HG02678 (cell line): Measurements from ENCODE around the gene GAB2.
"Not testable (repeated sequence)": the region's sequence is repeated elsewhere in the genome, so short reads cannot be mapped to it uniquely, and the experiment has no call there.

Source experiments
- ATAC-seq: cut with Tn5 transposase; IDR thresholded peaks from one replicate; pipeline ENCODE4 v1.9.1; 2021; ENCODE audit warnings: mild to moderate bottlenecking, moderate library complexity; ENCODE audit not compliant: unreplicated experiment

The GAB2 gene

DNA sequence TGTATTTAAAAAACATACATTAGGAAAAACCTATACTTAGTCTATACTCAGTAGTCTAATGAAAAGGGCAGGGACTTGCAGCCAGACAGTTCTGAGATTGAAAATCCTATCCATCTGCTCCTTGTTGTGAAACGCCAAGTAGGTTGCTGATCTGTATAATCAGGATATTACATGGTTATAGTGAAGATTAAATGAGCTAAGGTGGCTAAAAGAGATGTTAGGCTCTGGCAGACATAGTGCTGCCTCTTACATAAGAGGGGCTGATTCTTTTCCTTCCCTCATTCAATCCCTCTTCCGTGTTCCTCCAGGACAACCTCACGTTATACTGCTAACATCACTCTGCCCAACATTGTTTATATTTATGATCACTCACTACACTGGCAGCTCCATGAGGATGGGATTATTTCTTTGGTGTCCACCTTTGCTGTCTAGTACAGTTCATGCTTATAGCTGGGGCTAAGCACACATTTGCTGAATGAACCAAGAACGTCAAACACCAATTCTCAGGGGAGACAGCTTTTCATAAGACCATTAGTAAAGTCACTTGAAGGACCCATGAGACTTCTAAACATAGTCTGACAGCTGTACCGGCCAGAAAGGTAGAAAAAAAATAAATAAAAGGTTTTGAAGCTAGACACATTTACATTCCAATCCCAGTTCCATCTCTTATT lies 46.3 kb downstream of the GAB2 start:
- ATAC-seq: no peak

- ATAC-seq: no peak
Measured at GRCh38 chr11:78370406-78371172, 47.0 kb downstream of the GAB2 start.

- no peak for ATAC-seq
Measured at GRCh38 chr11:78365381-78365792, 52.2 kb downstream of the GAB2 start.

DNA sequence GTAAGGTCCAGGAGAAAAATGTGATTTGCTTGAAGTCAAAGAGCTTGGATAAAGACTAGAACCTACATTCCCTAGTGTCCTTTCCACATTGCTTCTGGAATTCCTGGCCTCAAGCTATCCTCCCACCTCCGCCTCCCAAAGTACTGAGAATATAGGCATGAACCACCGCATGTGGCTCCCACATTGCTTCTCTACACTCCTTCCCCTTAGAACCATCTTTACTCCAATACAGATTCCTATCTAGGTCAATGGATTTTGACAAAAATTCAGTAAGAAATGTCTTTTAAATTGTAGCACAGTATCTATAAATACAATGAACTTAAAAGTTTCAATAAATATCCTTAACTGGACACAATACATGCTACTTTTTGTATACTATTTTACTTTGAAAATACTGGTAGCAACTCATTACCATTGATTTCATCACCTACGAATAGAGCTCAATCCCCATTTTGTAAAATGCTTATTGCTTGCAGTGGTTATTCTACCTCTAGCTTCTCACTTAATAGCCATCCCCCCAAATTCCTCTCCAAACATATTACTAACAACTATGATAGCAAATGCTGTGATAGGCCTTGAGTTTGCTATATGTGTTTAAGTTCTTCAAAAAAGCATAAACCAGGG lies 53.4 kb downstream of the GAB2 start:
- ATAC-seq: no peak

GRCh38 chr11:78363024-78363619 lies 54.5 kb downstream of the GAB2 start:
- ATAC-seq: no peak

- no peak for ATAC-seq
Measured at GRCh38 chr11:78361228-78361627, 56.4 kb downstream of the GAB2 start.

DNA sequence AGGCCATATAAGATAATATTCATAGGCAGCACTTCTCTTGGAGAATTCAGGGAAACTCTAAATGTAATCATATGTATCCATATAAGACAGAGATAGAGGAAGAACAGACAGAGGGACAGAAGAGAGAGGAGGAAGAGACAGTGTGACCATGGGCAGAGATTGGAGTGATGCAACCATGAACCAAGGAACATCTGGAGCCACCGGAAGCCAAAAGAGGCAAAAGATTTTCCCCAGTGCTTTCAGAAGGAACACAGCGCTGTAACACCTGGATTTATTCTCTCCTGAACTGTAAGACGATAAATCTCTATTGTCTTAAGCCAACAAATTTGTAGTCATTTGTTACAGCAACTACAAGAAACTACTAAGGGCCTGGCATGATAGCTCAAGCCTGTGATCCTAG lies 57.7 kb downstream of the GAB2 start:
- ATAC-seq: no peak

GRCh38 chr11:78357924-78358323 lies 59.7 kb downstream of the GAB2 start:
- ATAC-seq: not testable (repeated sequence)

- not testable (repeated sequence) for ATAC-seq
Measured at GRCh38 chr11:78357425-78357824, 60.2 kb downstream of the GAB2 start.

DNA sequence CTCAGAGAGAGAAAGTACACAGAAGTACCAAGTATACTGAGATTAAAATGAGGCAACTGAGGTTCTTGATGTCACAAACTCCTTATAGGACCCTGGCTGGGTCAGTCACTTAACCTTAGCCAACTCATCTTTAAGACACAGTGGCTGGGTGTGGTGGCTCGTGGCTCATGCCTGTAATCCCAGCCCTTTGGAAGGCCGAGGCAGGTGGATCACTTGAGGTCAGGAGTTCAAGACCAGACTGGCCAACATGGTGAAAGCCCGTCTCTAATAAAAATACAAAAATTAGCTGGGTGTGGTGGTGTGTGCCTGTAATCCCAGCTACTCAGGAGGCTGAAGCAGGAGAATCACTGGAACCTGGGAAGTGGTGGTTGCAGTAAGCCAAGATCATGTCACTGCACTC lies 61.9 kb downstream of the GAB2 start:
- not testable (repeated sequence) for ATAC-seq

DNA sequence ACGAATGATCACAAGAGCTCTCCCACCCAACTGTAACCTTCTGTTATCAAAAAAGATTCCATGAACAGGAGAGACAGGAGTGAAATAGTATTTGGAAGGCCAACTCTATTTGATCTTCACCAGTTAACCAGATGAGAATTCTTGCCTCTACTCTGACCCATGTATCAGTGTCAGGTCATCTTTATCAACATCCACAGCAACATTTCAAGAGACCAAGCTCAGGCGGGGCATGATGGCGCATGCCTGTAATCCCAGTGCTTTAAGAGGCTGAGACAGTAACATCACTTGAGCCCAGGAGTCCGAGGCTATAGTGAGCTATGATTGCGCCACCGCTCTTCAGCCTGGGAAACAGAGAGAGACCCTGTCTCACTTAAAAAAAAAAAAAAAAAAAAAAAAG lies 62.3 kb downstream of the GAB2 start:
- no peak for ATAC-seq

- no peak for ATAC-seq
Measured at GRCh38 chr11:78354408-78355308, 63.0 kb downstream of the GAB2 start.

DNA sequence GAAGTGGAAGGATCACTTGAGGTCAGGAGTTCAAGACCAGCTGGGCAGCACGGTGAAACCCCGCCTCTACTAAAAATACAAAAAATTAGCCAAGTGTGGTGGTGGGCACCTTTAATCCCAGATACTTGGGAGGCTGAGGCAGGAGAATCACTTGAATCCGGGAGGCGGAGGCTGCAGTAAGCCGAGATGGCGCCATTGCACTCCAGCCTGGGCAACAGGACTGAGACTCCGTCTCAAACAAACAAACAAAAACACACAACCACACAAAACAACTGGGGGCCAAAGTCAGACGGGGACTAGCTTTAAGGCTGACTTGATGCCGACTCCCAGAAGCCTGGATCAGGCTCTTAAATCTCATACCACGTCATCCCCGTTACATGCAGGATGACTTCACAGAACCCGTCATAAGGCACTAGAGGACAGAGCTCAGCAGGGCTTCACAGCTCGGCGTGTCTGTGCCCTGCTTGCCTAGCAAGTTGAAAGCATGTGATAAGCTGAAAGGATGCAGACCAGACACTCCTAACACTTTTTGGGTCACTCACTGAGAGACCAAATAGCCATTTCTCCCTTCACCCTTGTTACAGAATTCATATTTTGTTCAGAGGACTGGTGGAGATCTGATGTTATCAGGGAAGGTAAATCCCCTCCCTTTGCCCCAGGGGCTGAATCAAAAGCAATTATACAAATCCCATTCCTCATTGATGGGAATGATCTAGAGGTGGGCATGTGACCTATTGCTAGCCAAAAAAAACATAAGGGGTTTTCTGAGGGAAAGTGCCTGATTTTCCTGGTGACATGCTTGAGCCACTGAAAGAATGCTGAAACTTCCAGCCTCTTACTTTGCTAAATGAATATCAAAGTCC lies 65.4 kb downstream of the GAB2 start:
- ATAC-seq: no peak

- no peak for ATAC-seq
Measured at GRCh38 chr11:78351193-78351592, 66.4 kb downstream of the GAB2 start.

DNA sequence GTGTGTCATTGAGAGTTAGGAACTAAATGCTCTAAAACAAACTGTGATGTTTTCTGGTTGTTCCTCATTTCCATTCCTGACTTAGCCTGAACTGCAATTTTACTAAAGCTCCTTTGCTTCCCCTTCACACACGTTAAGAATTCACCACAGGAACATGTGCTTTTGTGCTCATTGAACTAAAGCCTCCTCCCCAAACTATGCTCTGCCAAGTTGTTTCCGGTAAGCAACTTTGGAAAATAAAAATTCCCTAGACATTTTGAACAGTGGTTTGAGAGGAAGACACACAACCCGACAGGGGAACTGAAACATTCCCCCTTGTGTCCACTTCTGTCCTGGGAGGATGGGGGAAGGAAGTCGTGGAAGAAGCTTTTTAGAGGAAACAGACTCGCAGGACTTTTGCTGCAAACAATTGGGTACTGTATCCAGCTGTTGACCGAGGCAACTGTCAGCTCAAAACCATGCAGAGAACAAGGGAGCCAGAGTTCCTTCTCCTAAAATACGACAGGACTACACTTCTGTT lies 66.9 kb downstream of the GAB2 start:
- no peak for ATAC-seq

GRCh38 chr11:78350091-78350645 lies 67.5 kb downstream of the GAB2 start:
- no peak for ATAC-seq

DNA sequence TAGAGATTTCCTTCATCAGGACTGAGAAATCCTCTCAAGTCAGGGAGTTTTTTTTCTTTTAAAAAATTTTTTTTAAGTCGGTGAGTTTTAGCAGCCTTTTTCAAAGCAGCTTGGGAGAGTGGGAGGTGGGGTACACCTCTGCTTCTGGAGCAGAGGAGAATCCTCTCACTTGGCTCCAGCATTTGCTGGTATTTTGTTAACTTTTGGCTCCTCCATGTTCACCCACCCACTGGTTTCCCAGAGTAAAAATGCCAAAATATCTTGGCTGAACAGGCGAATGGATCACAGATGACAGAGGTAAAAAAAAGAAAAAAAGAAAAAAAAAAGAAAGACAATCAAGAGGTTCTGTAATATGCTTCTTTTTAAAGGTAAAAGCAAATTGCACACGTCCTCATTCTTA lies 68.0 kb downstream of the GAB2 start:
- ATAC-seq: no peak

GRCh38 chr11:78349114-78349513 lies 68.5 kb downstream of the GAB2 start:
- no peak for ATAC-seq

- ATAC-seq: no peak
Measured at GRCh38 chr11:78347956-78348355, 69.7 kb downstream of the GAB2 start.
